Measurements from ENCODE around the gene THRA. TPM values are rescaled to one million over a fixed set of nuclear protein-coding genes. Genes with fewer than 3 reads are reported as not detected.

THRA gene
- total RNA-seq, 1 donor from 2014 or later, result 78.3 TPM

DNA sequence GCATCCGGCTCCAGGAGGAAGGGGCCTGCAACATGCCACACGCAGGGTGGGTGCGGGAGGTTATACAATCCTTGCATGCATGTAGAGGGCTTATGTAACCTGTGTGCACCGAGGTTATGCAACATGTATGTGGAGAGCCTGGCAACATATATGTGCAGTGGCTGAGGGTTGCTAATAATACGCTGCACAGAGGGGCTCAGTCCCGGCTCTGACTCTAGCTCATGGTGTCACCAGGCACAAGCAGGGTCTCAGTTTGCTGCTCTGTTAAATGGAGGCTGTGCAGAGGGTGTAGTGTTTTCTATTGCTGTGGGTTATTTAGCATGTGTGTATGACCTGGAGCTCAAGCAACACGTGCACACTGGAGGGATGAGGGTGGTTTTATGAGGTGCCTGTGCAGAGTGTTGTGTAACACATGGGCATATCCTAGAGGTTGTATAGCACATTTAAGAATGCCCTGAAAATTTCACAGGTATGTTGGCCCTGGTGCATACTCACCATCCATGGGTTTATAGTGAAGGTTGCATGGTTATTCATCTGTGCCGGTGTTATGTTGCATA is 13.3 kb downstream of the THRA start:
- no peaks in the 10 kb centered on the region for H3K9me3 ChIP-seq (replicated peaks)
- peaks cover 48% of the 10 kb centered on the region for H3K36me3 ChIP-seq
- H3K4me1 ChIP-seq, result peaks cover 70% of the 10 kb centered on the region
- peak overlapping the region; percentile 100 for H3K27ac ChIP-seq (replicated peaks)
- peak overlapping the region; percentile 48 for H3K4me3 ChIP-seq
- DNase-seq, result no peak
- TF ChIP-seq, protein P1, sequence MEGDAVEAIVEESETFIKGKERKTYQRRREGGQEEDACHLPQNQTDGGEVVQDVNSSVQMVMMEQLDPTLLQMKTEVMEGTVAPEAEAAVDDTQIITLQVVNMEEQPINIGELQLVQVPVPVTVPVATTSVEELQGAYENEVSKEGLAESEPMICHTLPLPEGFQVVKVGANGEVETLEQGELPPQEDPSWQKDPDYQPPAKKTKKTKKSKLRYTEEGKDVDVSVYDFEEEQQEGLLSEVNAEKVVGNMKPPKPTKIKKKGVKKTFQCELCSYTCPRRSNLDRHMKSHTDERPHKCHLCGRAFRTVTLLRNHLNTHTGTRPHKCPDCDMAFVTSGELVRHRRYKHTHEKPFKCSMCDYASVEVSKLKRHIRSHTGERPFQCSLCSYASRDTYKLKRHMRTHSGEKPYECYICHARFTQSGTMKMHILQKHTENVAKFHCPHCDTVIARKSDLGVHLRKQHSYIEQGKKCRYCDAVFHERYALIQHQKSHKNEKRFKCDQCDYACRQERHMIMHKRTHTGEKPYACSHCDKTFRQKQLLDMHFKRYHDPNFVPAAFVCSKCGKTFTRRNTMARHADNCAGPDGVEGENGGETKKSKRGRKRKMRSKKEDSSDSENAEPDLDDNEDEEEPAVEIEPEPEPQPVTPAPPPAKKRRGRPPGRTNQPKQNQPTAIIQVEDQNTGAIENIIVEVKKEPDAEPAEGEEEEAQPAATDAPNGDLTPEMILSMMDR (IDR thresholded peaks at IDR 0.05; ENCODE audit: borderline replicate concordance), result no peak
- intact Hi-C loops (cut with micrococcal nuclease), result no loop called here
- no peaks in the 10 kb centered on the region for H3K27me3 ChIP-seq (ENCODE audit: low read depth)

- intact Hi-C loops (cut with micrococcal nuclease), result no loop called here
- Histone ChIP-seq H3K4me3 (peak overlapping the region; percentile 48), H3K27ac (replicated peaks) (peak overlapping the region; percentile 100), H3K36me3 (peaks cover 52% of the 10 kb centered on the region), H3K27me3 (ENCODE audit: low read depth) (no peaks in the 10 kb centered on the region), H3K9me3 (replicated peaks) (no peaks in the 10 kb centered on the region), H3K4me1 (peaks cover 65% of the 10 kb centered on the region)
- TF ChIP-seq, protein P1 (IDR thresholded peaks at IDR 0.05; ENCODE audit: borderline replicate concordance), result no peak
- DNase-seq, result no peak
These were observed 13.8 kb downstream of the THRA start for GRCh38 chr17:40076591-40076990.

GRCh38 chr17:40079545-40079944 is 16.8 kb downstream of the THRA start:
- H3K4me1 ChIP-seq, result peaks cover 35% of the 10 kb centered on the region
- DNase-seq, result no peak
- no peaks in the 10 kb centered on the region for H3K9me3 ChIP-seq (replicated peaks)
- TF ChIP-seq, protein P1 (IDR thresholded peaks at IDR 0.05; ENCODE audit: borderline replicate concordance), result no peak
- no peak overlapping the region for H3K27ac ChIP-seq (replicated peaks)
- intact Hi-C loops (cut with micrococcal nuclease), result no loop called here
- H3K27me3 ChIP-seq (ENCODE audit: low read depth), result no peaks in the 10 kb centered on the region
- H3K4me3 ChIP-seq, result no peak overlapping the region
- H3K36me3 ChIP-seq, result peaks cover 65% of the 10 kb centered on the region

- no peak overlapping the region for H3K4me3 ChIP-seq
- H3K4me1 ChIP-seq, result peaks cover 20% of the 10 kb centered on the region
- TF ChIP-seq, protein P1 (IDR thresholded peaks at IDR 0.05; ENCODE audit: borderline replicate concordance), result no peak
- H3K36me3 ChIP-seq, result peaks cover 86% of the 10 kb centered on the region
- no peak overlapping the region for H3K27ac ChIP-seq (replicated peaks)
- no peaks in the 10 kb centered on the region for H3K9me3 ChIP-seq (replicated peaks)
- no peak for DNase-seq
- intact Hi-C loops (cut with micrococcal nuclease), result no loop called here
- no peaks in the 10 kb centered on the region for H3K27me3 ChIP-seq (ENCODE audit: low read depth)
These were observed 21.7 kb downstream of the THRA start for GRCh38 chr17:40084477-40084876.

- peak overlapping the region; percentile 47 for H3K27ac ChIP-seq (replicated peaks)
- no peaks in the 10 kb centered on the region for H3K9me3 ChIP-seq (replicated peaks)
- H3K36me3 ChIP-seq, result peaks cover 71% of the 10 kb centered on the region
- no peak overlapping the region for H3K4me3 ChIP-seq
- intact Hi-C loops (cut with micrococcal nuclease), result no loop called here
- TF ChIP-seq, protein P1 (IDR thresholded peaks at IDR 0.05; ENCODE audit: borderline replicate concordance), result peak; percentile 91
- DNase-seq, result no peak
- no peaks in the 10 kb centered on the region for H3K27me3 ChIP-seq (ENCODE audit: low read depth)
- H3K4me1 ChIP-seq, result peaks cover 39% of the 10 kb centered on the region
These were observed 23.6 kb downstream of the THRA start for GRCh38 chr17:40086150-40087044.

Measured in left ventricle myocardium inferior (tissue), 1 donor.